ENCODE measurements around the gene PNMA6A.
"Not testable (repeated sequence)": the region's sequence is repeated elsewhere in the genome, so short reads cannot be mapped to it uniquely, and the experiment has no call there.

Gene PNMA6A

GRCh38 chrX:153077437-153078135 lies 5.3 kb downstream of the PNMA6A start:
- not testable (repeated sequence) for FAIRE-seq

- FAIRE-seq, result not testable (repeated sequence)
Measured at GRCh38 chrX:153083238-153083923, 11.1 kb downstream of the PNMA6A start.

DNA sequence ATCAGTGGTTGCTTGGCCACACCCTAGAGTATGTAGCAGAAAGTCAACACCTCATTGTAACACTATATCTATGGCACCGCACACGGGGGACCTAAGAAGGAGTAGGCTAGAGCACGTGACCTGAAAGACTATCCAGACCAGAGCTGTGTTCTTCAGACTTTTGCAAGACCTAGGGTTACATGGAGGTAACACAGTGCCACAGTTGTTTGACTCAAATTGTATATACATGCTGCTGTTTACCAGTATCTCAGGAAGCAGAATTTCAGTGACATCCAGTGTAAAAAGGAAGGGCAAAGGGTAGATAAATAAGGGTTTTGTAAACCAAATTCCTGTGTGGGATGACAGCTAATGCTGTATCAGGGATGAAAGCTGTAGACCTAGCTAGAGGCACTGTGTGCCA lies 30.2 kb downstream of the PNMA6A start:
- no peak for FAIRE-seq

DNA sequence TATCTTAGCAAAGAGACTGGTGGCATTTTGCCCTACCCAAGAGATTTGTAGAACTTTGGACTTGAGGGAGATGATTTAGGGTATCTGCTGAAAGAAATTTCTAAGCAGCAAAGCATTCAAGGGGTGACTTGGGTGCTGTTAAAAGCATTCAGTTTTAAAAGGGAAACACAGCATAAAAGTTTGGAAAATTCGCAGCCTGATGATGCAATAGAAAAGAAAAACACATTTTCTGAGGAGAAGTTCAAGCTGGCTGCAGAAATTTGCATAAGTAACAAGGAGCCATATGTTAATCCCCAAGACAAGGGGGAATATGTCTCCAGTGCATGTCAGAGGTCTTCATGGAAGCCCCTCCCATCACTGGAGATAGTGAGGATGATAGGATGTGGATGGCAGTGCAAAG lies 32.7 kb downstream of the PNMA6A start:
- not testable (repeated sequence) for FAIRE-seq

DNA sequence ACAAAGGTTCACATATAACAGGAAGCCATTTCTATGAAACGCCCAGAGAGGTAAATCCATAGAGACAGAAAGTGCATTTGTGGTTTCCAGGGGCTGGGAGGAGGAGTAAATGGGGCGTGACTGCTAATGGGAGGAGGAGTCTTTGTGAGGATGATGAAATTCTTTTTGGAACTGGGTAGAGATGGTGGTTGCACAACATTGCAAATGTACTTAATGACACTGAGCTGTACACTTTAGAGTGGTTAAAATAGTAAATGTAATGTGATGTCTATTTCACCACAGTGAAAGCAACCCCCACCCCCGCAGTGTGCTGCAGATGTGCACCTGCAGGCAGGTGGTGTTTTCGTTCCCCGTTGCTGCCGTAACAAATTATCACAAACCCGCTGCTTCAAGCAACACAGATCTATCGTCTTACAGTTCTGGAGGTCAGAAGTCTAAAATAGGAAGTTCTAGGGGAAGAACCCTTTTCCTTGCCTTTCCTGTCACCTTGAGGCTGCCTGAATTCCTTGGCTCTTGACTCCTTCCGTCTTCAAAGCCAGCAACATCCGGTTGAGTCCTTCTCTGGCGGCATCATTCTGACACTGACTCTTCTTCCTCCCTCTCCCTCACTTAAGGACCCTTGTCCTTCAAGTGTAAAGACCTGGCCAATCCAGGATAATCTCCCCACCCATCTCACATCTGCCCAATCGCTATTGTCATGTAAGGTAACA lies 34.0 kb downstream of the PNMA6A start:
- FAIRE-seq, result peak; percentile 5

GRCh38 chrX:153110735-153111134 lies 38.5 kb downstream of the PNMA6A start:
- FAIRE-seq, result not testable (repeated sequence)

GRCh38 chrX:153113851-153114250 lies 41.6 kb downstream of the PNMA6A start:
- not testable (repeated sequence) for FAIRE-seq

- FAIRE-seq, result not testable (repeated sequence)
Measured at GRCh38 chrX:153117754-153118153, 45.5 kb downstream of the PNMA6A start.

DNA sequence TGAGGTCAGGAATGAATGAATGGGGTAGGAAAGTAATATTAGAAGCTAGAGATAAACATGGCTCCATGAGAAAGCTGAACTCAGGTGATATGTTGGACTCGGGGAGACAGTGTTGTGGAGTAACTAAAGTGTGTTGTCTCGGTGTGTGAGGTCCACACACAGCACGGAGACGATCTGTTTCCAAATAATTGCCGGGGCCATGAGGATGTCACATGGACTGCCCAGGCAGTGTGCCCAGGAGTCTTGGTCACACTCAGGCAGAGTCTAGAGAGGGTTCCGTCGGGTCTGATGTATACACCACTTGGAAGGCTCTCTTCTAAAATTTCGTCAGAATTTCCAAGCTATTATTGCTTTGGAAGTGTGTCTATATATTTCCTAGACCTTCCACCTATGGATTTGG lies 48.0 kb downstream of the PNMA6A start:
- not testable (repeated sequence) for FAIRE-seq

- FAIRE-seq, result not testable (repeated sequence)
Measured at GRCh38 chrX:153123468-153123867, 51.2 kb downstream of the PNMA6A start.
